ENCODE measurements around the gene PTGFRN. TPM values are rescaled to one million over a fixed set of nuclear protein-coding genes. Genes with fewer than 3 reads are reported as not detected.

Gene PTGFRN
- polyA plus RNA-seq, 6 donors from 2014 or later: not detected

GRCh38 chr1:116877141-116877818, 32.4 kb upstream of the PTGFRN start:
- no peak for ATAC-seq (ENCODE audit: low read depth in 2 of 2)
- peaks cover 0 to 18% (median 11%) of the 10 kb centered on the region in 3 donors for H3K27me3 Mint-ChIP-seq
- no peaks in the 10 kb centered on the region for H3K36me3 Mint-ChIP-seq
- DNase-seq: no peak
- no peak overlapping the region for H3K4me3 Mint-ChIP-seq
- peaks cover 0 to 2% (median 0%) of the 10 kb centered on the region in 7 donors for H3K9me3 Mint-ChIP-seq
- H3K4me1 Mint-ChIP-seq: no peaks in the 10 kb centered on the region
- no peak overlapping the region for H3K27ac Mint-ChIP-seq

- no peak for ATAC-seq (ENCODE audit: low read depth in 2 of 2)
- H3K4me1 Mint-ChIP-seq: no peaks in the 10 kb centered on the region
- H3K27ac Mint-ChIP-seq: no peak overlapping the region
- peaks cover 0 to 2% (median 0%) of the 10 kb centered on the region in 7 donors for H3K9me3 Mint-ChIP-seq
- H3K36me3 Mint-ChIP-seq: no peaks in the 10 kb centered on the region
- H3K4me3 Mint-ChIP-seq: no peak overlapping the region
- DNase-seq: no peak
- H3K27me3 Mint-ChIP-seq: peaks cover 0 to 11% (median 7%) of the 10 kb centered on the region in 3 donors
Observed at GRCh38 chr1:116878804-116879477, 30.8 kb upstream of the PTGFRN start.

- no peak overlapping the region for H3K27ac Mint-ChIP-seq
- H3K36me3 Mint-ChIP-seq: no peaks in the 10 kb centered on the region
- peaks cover 0 to 11% (median 7%) of the 10 kb centered on the region in 3 donors for H3K27me3 Mint-ChIP-seq
- DNase-seq (no peak), ATAC-seq (ENCODE audit: low read depth in 2 of 2) (no peak)
- no peaks in the 10 kb centered on the region for H3K9me3 Mint-ChIP-seq
- no peaks in the 10 kb centered on the region for H3K4me1 Mint-ChIP-seq
- no peak overlapping the region for H3K4me3 Mint-ChIP-seq
Observed at GRCh38 chr1:116879478-116880133, 30.1 kb upstream of the PTGFRN start.

GRCh38 chr1:116880917-116881316, 28.8 kb upstream of the PTGFRN start:
- DNase-seq (no peak), ATAC-seq (ENCODE audit: low read depth in 2 of 2) (no peak)
- Mint-ChIP-seq H3K4me1 (no peaks in the 10 kb centered on the region), H3K27me3 (peaks cover 0 to 11% (median 0%) of the 10 kb centered on the region in 3 donors), H3K4me3 (no peak overlapping the region), H3K9me3 (no peaks in the 10 kb centered on the region), H3K27ac (no peak overlapping the region), H3K36me3 (no peaks in the 10 kb centered on the region)

- ATAC-seq (ENCODE audit: low read depth in 2 of 2) (no peak), DNase-seq (no peak)
- Mint-ChIP-seq H3K4me3 (no peak overlapping the region), H3K4me1 (no peaks in the 10 kb centered on the region), H3K9me3 (no peaks in the 10 kb centered on the region), H3K36me3 (no peaks in the 10 kb centered on the region), H3K27me3 (peaks cover 0 to 2% (median 0%) of the 10 kb centered on the region in 3 donors), H3K27ac (no peak overlapping the region)
Observed at GRCh38 chr1:116881879-116882520, 27.7 kb upstream of the PTGFRN start.

GRCh38 chr1:116882866-116883265, 26.9 kb upstream of the PTGFRN start:
- H3K27me3 Mint-ChIP-seq: no peaks in the 10 kb centered on the region
- no peak for ATAC-seq (ENCODE audit: low read depth in 2 of 2)
- no peak overlapping the region for H3K27ac Mint-ChIP-seq
- no peak overlapping the region for H3K4me3 Mint-ChIP-seq
- DNase-seq: no peak
- no peaks in the 10 kb centered on the region for H3K4me1 Mint-ChIP-seq
- H3K9me3 Mint-ChIP-seq: no peaks in the 10 kb centered on the region
- H3K36me3 Mint-ChIP-seq: no peaks in the 10 kb centered on the region

- Mint-ChIP-seq H3K36me3 (no peaks in the 10 kb centered on the region), H3K4me3 (no peak overlapping the region), H3K9me3 (no peaks in the 10 kb centered on the region), H3K4me1 (no peaks in the 10 kb centered on the region), H3K27ac (no peak overlapping the region), H3K27me3 (peaks cover 5 to 14% (median 6%) of the 10 kb centered on the region in 3 donors)
- DNase-seq: no peak
- ATAC-seq (ENCODE audit: low read depth in 2 of 2): no peak
Observed at GRCh38 chr1:116886291-116886878, 23.3 kb upstream of the PTGFRN start.

GRCh38 chr1:116887212-116887611, 22.5 kb upstream of the PTGFRN start:
- H3K4me1 Mint-ChIP-seq: no peaks in the 10 kb centered on the region
- DNase-seq (no peak), ATAC-seq (ENCODE audit: low read depth in 2 of 2) (no peak)
- H3K36me3 Mint-ChIP-seq: no peaks in the 10 kb centered on the region
- no peak overlapping the region for H3K27ac Mint-ChIP-seq
- peaks cover 5 to 21% (median 12%) of the 10 kb centered on the region in 3 donors for H3K27me3 Mint-ChIP-seq
- H3K9me3 Mint-ChIP-seq: peaks cover 0 to 2% (median 0%) of the 10 kb centered on the region in 7 donors
- no peak overlapping the region for H3K4me3 Mint-ChIP-seq

- DNase-seq (no peak), ATAC-seq (ENCODE audit: low read depth in 2 of 2) (no peak)
- Mint-ChIP-seq H3K4me3 (no peak overlapping the region), H3K4me1 (no peaks in the 10 kb centered on the region), H3K27ac (no peak overlapping the region), H3K27me3 (peaks cover 12 to 34% (median 17%) of the 10 kb centered on the region in 3 donors), H3K9me3 (peaks cover 0 to 13% (median 4%) of the 10 kb centered on the region in 7 donors), H3K36me3 (peaks cover 0 to under 1% of the 10 kb centered on the region in 2 donors)
Observed at GRCh38 chr1:116889380-116889779, 20.3 kb upstream of the PTGFRN start.

GRCh38 chr1:116891396-116892079, 18.2 kb upstream of the PTGFRN start:
- peaks cover 12 to 34% (median 22%) of the 10 kb centered on the region in 3 donors for H3K27me3 Mint-ChIP-seq
- no peak overlapping the region for H3K27ac Mint-ChIP-seq
- H3K9me3 Mint-ChIP-seq: peaks cover 0 to 24% (median 15%) of the 10 kb centered on the region in 7 donors
- no peaks in the 10 kb centered on the region for H3K4me1 Mint-ChIP-seq
- DNase-seq (no peak), ATAC-seq (ENCODE audit: low read depth in 2 of 2) (no peak)
- H3K4me3 Mint-ChIP-seq: no peak overlapping the region
- H3K36me3 Mint-ChIP-seq: peaks cover 0 to 9% of the 10 kb centered on the region in 2 donors

GRCh38 chr1:116895073-116895472, 14.6 kb upstream of the PTGFRN start:
- Mint-ChIP-seq H3K4me3 (peak overlapping the region in 1 of 8 donors; percentile 3), H3K9me3 (peaks cover 0 to 36% (median 18%) of the 10 kb centered on the region in 7 donors), H3K27me3 (peaks cover 16 to 28% (median 28%) of the 10 kb centered on the region in 3 donors), H3K36me3 (peaks cover 0 to 9% of the 10 kb centered on the region in 2 donors), H3K27ac (no peak overlapping the region), H3K4me1 (no peaks in the 10 kb centered on the region)
- no peak for DNase-seq
- no peak for ATAC-seq (ENCODE audit: low read depth in 2 of 2)

GRCh38 chr1:116899529-116899928, 10.2 kb upstream of the PTGFRN start:
- Mint-ChIP-seq H3K27ac (no peak overlapping the region), H3K4me1 (no peaks in the 10 kb centered on the region), H3K4me3 (no peak overlapping the region), H3K36me3 (peaks cover 0 to 7% of the 10 kb centered on the region in 2 donors), H3K27me3 (peaks cover 11 to 23% (median 19%) of the 10 kb centered on the region in 3 donors), H3K9me3 (peaks cover 0 to 24% (median 14%) of the 10 kb centered on the region in 7 donors)
- ATAC-seq (ENCODE audit: low read depth in 2 of 2) (no peak), DNase-seq (no peak)
